Measurements from ENCODE around the gene LARGE1.

Gene LARGE1

DNA sequence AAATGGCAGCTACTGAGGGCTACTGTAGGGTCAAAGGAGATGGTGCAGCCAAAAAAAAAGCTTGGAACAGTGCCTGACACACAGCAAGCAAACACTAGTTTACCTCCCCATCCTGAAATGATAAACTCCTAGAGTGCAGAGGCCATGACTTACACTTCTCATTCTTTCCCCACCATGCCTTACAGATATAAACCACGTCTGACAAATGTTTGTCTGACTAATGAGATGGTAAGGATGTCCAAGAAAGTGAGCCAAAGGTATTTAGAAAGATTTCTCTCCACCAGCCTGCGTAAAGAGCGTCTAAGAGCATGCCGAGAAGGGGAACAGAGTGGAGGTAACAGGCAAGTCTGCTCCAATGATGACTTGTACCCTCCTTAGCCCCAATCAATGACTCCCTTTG lies 99.0 kb downstream of the LARGE1 start:
- no peak for DNase-seq (ENCODE audit: low read depth in 2 of 2)

DNA sequence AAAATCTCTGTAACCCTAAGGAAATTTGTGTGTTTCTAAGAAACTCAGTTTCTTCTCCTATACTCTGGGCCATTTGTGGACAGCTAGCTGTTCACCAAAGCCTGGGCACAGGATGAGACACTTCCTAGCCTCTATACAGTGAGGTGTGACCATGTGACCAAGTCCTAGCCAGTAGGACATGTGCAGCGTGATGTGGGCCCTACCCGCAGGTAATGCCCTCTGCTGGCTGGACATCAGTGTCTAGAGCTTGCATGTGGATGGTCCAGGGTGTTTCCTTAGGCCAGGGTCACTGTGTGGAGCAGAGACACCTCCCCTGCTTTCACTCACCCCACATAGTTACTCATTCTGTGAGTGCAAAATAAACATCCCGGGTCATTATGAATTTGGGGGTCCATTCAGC lies 100.5 kb downstream of the LARGE1 start:
- no peak for DNase-seq (ENCODE audit: low read depth in 2 of 2)

DNA sequence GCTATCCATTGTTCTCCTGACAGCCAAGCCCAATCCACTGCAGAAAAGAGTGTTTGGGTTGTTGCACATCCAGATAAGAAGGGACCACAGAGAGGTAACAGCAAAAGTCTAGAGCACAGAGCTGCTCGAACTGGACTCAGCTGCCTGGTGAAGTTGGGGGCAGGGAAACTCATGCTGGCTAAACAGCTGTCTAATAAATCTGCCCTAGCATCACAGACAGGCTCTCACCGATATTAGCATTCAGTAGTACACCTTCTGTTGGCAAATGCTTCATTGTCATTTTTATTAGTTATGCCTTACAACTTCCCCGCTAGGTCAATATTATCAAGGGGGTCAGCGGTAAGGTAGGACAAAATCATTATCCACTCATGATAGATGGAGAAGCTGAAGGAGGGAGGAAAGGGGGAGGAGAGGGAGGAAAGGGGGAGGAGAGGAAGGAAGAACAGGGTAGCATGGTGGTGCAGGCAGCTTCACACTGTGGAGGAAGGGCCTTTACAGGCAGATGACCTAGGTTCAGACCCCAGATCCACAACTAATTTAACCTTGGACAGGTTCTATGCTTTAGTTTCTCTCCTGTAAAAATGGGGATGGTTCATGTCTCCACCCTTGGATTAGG lies 102.7 kb downstream of the LARGE1 start:
- no peak for DNase-seq (ENCODE audit: low read depth in 2 of 2)

DNA sequence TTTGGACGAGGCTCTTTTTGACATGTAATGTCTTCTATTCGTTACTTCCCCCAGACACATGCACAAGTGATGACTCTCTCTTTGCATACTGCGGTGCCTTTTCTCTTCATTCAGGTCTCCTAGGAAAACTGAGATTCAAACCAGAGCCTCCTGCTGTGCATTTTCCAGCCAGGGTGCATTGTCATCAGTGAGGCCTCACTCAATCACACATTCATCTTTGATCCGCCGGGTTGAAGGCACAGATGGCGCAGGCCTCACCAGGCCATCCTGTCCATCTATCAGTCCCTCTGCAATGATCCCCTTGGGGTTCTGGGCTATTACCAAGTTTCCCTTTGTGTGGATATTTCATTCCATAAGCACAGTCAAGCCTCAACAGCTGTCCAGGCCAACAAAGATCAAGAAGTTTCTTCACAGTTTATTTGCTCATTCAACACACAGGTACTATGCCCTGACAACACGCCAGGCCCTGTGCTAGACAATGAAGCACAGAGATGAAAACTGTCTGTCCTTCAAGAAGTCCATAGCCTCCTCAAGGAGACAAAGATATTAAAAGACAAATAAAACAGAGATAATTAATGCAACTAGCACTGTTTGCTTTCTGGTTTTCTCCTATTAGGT lies 107.8 kb downstream of the LARGE1 start:
- no peak for DNase-seq (ENCODE audit: low read depth in 2 of 2)

DNA sequence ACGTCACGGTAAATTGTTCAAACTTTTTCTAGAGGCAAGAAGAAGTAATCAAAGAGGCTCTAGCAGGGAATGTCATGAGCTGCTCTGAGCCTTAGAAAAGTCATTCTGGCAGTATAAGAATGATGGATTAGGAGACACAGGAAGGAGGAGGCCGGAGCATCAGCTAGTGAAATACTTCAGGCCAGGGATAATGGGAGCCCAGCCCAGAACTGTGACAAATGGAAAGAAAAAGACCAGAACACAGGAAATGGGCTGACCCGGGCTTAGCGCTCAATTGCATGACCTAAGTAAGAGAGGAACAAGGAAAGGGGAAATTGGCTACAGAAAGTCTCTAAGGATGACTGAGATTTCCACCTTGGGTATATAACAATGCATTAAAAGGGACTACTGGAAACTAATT lies 108.6 kb downstream of the LARGE1 start:
- peak; percentile 29 to 32 for DNase-seq (ENCODE audit: low read depth in 2 of 2)

DNA sequence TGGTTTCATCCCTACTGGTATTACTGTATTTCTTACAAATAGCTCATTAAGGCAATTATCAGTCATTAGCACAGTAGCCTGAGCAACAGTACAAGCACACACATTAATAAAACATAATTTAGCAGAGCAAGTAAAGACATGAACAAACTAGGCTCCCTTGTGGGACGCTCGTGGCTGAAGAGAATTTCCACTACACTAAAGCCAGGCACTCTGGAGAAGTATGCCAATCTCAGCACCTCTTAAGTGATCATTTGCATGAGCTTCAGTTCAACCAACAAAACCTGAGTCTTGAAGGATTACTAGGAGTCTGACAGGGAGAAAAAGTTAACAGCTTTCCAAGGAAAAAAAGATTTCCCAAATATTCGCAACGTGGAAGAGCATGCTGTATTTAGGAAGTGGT lies 109.1 kb downstream of the LARGE1 start:
- DNase-seq (ENCODE audit: low read depth in 2 of 2): no peak

DNA sequence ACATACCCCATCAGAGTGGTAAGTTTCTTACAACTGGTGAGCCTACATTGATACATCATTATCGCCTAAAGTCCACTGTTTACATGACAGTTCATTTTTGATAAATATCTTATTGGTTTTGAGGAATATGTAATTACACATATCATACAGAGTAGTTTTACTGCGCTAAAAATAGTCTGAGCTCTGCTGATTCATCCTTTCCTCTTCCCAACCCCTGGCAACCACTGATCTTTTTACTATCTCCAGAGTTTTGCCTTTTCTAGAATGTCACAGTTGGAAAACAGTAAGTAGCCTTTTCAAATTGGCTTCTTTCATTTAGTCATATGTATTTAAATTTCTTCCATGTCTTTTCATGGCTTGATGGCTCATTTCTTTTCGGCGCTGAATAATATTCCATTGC lies 112.8 kb downstream of the LARGE1 start:
- peak; percentile 6 to 9 for DNase-seq (ENCODE audit: low read depth in 2 of 2)

DNA sequence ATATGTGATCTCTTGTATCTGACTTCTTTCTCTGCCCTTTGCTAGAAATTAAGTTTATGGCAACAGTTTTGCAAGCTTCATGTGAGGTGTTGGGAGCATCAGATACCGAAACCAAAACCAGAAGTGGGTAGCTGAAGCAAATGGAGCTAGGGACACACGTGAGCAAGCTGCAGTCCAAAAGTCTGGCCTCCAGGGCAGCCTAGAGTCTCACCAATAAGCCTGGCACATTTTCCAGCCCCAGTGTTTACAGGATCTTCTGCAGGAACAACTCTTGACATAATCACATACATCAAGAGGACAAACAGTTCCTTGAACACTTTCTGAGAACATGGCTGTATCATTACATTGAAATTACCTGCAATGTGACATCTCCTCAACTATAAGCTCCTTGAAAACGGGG lies 114.1 kb downstream of the LARGE1 start:
- DNase-seq (ENCODE audit: low read depth in 2 of 2): no peak

DNA sequence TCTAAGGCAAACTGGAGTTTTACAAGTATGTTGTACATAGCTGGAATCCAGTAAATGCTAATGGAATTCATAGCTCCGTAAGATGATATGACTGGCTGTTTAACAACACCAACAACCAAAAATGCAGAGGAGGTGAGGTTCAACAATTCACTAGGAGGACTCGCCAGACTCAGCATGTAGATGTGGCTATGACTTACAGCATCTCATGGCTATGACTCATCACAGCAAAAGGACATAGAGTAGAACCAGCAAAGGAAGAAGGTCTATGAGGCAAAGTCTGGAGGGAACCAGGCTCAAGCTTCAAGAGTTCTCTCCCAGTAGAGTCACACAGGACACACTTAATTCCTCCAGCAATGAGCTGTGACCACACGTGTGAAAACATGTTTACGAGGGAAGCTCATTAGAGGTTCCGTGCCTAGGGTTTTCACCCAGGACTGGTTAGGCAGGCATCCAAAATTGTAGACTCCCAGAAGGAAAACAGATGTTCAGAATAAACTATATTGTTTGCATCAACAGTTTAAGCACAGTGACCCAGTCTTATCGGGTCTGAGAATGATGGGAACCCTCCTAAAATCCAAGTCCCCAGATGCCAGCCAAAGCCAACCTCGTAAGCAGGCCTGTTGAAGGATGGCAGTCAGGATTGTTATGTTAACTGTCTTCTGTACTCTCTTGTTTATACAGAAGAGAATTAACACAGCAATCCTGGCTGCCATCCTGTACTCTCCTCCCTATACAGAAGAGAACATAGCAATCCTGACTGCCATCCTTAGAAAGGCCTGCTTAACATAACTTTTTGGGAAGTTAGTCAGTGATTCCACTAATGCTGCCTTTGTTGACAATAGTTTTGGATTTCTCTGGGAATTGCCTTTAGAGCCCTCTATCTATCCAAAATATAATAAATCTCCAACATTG lies 116.6 kb downstream of the LARGE1 start:
- peak; percentile 73 to 84 for DNase-seq (ENCODE audit: low read depth in 2 of 2)

DNA sequence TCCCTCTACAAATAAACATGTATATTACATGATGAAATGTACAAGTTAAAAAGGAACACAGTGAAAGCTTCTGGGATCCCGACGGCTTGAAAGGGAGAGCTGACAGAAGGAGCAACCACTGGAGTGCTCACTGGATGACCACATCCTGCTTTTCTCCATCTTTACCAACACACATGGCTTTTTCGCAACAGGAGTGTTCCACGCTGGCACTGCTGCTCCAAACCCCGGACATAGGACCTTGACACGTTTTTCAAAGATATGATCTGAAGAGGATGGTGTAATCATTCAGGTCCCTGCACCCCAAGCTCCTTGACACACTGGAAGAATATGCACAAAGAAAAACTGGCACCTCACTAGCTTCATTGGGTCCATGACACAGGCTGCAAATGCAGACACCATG lies 121.9 kb downstream of the LARGE1 start:
- DNase-seq (ENCODE audit: low read depth in 2 of 2): no peak

DNA sequence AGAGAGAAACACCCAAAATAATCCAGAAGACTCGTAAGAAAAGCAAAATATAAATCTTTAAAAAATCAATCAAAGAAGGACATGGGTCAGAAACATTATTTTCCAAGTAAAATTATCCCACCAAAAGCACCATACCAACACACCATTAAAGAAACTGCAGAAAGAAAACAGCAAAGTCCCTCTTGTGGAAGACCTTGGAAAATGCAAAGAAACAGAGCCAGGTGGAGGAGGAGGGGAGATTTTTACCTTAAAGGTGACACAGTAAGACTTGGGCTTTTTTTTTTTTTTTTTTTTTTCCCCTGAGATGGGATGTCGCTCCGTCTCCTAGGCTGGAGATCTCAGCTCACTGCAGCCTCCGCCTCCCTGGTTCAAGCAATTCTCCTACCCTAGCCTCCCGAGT lies 123.8 kb downstream of the LARGE1 start:
- DNase-seq (ENCODE audit: low read depth in 2 of 2): no peak

DNA sequence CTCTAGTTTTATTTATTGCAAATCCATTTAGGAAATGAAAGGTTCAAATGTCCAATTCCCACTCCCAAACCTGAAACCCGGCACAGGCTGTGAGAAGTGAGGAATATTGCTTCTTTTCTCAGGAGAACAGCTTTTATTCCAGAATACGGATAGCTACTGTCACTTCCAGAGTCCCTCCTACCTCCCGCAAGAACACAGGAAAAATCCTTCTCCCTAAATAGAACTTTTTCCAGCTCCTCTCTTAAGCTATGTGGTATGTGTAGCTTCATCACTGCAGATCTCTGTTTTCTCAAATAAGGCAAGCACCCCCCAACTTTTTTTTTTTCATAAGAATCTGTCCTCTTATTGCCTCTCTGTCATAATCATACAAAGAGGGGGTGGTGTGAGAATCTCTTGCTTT lies 126.8 kb downstream of the LARGE1 start:
- DNase-seq (ENCODE audit: low read depth in 2 of 2): no peak

DNA sequence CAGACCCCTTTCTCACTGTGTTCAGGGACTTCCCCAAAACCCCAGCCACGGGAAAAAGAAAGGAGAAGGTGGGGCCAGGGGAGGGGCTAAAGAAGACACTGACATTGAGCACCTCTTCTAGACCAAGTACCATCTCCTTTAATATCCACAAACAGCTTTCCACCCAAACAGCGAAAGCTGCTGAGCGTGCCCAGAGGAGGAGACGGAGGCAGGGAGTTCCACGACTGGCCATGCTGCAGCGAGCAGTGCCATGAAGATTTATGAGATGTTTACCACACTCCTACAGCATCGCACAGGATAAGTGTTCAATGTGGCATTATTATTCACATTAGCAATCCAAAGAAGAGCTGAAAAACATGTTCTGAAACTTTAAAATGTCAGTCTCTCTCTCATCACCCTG lies 127.4 kb downstream of the LARGE1 start:
- DNase-seq (ENCODE audit: low read depth in 2 of 2): no peak

DNA sequence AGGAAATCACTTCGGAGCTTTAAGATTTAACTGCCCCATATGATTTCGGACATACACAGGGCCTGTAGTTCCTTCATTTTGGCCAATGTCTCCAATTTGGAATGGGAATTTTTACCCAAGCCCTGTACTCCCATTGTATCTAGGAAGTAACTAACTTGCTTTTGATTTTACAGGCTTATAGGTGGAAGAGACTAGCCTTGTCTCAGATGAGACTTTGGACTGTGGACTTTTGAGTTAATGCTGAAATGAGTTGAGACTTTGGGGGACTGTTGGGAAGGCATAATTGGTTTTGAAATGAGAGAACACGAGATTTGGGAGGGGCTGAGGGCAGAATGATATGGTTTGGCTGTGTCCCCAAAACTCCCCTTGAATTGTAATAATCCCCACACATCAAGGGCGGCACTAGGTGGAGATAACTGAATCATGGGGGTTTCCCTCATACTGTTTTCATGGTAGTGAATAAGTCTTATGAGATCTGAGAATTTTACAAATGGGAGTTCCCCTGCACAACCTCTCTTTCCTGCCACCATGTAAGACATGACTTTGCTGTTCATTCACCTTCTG lies 130.5 kb downstream of the LARGE1 start:
- DNase-seq (ENCODE audit: low read depth in 2 of 2): no peak

DNA sequence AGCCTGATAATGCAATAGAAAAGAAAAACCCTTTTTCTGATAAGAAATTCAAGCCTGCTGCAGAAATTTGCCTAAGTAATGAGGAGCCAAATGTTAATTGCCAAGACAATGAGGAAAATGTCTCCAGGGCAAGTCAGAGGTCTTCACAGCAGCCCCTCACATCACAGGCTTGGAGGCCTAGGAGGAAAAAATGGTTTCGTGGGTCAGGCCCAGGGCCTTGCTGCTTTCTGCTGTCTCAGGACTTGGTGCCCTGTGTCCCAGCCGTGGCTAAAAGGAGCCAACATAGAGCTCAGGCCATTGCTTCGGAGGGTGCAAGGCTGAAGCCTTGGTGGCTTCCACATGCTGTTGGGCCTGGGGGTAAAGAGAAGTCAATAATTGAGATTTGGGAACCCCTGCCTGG lies 131.3 kb downstream of the LARGE1 start:
- no peak for DNase-seq (ENCODE audit: low read depth in 2 of 2)

DNA sequence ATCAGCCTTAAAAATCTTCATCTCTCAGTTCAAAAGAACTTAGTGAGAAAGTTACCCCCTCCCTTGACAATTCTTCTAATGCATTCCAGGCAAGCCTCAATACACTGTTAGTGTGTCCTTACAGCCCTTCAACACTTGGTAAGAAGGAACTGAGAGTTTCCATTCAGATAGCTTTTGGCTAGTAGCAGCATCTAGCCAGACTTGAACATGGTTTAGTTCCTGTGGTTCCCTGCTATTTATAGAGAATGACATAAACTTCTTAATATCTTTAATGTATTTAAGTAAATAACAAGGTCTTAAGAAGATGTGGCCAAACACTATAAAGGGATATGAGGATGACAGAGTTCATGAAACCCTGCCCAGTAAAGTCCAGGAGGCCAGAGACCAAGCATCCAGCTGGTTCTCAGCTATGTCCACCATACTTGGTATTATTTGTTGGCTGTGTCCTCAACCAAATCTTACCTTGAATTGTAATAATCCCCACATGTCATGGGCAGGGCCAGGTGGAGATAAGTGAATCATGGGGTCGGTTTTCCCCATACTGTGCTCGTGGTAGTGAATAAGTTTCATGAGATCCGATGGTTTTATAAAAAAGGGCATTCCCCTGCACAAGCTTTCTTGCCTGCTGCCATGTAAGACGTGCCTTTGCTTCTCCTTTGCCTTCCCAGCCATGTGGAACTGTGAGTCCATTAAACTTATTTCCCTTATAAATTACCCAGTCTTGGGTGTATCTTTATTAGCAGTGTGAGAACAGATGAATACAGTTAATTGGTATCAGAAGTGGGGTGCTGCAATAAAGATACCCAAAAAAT lies 132.4 kb downstream of the LARGE1 start:
- no peak for DNase-seq (ENCODE audit: low read depth in 2 of 2)

DNA sequence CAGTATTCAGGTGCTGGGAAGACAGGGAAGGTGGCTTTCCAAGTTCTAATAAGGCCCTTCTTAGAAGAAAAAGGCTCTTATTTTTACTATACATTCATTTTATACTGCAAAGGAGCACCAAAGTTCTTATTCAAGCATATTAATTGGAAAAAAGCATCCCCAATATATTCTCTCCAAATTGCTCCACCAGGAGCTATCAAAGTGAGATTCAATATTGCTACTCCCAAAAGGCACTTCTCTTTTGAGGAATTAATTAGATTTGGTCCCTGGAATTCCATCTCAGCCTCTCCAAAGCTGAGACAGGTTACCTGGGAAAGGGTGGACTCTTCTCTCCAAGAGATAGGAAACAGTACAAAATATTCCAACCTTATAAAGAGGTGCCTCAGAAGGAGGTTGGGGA lies 134.1 kb downstream of the LARGE1 start:
- no peak for DNase-seq (ENCODE audit: low read depth in 2 of 2)

DNA sequence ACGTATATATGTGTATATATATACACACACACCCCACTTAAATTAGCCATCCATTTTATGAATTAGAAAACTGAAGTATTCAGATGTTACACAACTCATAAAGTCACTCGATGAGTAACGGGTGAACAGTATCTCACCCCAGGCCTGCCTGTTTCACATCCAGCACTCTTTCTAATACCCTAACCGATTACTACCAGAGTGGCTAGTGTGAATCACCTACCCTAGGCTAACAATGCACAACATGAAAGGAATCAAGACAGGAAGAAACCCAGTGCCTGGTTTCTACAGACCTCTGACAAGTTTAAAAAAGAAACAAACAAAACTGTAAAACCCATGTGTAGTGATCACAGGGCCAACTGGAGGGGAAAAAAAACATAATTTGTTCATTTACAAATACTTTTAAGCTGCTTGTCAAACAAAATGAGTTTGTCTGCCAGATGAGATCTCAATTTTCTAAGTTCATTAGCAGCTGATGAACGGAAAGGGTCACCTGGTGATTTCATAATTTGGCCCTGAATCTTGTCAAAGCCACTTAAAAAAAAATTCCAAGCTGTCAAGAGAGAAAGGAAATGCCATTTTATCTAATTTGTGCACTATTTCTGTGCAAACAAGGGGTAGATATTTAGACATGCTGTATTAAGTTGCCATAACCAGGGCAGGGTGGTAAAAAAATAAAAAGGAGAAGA lies 134.8 kb downstream of the LARGE1 start:
- DNase-seq (ENCODE audit: low read depth in 2 of 2): peak; percentile 9 to 20

DNA sequence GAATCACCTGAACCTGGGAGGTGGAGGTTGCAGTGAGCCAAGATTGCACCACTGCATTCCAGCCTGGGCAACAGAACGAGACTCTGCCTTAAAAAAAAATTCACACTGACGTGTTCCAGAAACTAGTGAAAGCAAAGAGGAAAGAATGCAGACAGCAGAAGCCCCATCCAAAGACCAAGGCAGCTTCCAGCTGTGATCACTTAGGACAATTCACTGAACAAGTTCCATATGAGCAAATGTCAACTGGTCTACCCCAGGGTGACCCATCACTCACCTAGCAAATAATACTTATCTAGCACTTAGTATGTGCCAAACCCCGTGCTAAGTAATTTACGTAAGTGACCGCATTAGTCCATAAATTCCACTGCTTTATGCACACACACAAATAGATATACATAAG lies 138.9 kb downstream of the LARGE1 start:
- DNase-seq (ENCODE audit: low read depth in 2 of 2): peak; percentile 15 to 31

DNA sequence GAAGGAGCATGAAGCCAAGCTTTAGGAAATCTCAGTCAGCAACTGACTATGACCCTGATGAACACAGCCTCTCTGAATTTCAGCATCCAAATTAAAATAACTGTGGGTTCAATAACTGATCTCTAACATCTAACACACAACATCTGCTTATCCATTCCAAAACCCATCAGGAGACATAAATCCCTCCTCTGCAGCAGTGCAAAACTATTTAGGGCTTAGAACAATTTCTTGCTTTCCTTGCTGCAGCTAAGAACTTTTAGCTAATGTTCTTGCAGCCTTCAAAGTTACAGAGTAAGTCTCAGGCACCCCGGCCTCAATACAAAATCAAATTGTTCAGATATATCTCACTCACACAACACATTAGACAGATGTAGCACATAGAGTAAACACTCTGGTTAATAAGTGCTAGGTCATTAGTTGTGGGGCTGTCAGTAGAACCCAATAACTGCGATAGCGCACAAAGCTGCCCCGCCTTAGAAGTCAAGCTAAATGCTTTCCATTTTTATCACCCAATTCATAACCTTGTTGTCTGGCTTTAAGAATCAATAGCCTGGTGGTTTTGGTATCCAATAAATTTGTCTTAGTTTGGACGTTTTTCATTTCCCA lies 139.6 kb downstream of the LARGE1 start:
- no peak for DNase-seq (ENCODE audit: low read depth in 2 of 2)

DNA sequence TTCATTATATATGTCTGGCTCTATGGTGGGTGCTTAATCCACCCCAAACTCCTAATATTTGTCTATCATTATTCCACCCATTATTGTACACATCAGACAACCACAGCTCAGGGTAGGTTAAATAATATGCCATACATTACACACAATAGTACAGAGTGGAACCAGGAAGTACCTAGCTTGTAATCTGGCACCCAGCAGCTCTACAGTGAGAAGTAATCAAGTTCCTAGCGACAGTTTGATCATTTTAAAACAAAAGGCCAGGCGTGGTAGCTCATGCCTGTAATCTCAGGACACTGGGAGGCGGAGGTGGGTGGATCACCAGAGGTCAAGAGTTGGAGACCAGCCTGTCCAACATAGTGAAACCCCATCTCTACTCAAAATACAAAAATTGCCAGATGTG lies 141.0 kb downstream of the LARGE1 start:
- DNase-seq (ENCODE audit: low read depth in 2 of 2): no peak
